GM20000 (cell line): ENCODE results near the gene MID1.

Experiments used
- DNase-seq: peaks from one replicate; pipeline ENCODE4 v3.0.0; 2012; ENCODE audit warnings: low spot score
- TF ChIP-seq, protein P1 (sequence below): IDR thresholded peaks from 2 replicates; pipeline ENCODE4 v1.5.1; 2012; ENCODE audit warnings: mild to moderate bottlenecking, control low read depth; ENCODE audit errors: extremely low read depth, missing control alignments

The MID1 gene

GRCh38 chrX:10567136-10567535 is 53.2 kb downstream of the MID1 start:
- DNase-seq: no peak
- TF ChIP-seq, protein P1, sequence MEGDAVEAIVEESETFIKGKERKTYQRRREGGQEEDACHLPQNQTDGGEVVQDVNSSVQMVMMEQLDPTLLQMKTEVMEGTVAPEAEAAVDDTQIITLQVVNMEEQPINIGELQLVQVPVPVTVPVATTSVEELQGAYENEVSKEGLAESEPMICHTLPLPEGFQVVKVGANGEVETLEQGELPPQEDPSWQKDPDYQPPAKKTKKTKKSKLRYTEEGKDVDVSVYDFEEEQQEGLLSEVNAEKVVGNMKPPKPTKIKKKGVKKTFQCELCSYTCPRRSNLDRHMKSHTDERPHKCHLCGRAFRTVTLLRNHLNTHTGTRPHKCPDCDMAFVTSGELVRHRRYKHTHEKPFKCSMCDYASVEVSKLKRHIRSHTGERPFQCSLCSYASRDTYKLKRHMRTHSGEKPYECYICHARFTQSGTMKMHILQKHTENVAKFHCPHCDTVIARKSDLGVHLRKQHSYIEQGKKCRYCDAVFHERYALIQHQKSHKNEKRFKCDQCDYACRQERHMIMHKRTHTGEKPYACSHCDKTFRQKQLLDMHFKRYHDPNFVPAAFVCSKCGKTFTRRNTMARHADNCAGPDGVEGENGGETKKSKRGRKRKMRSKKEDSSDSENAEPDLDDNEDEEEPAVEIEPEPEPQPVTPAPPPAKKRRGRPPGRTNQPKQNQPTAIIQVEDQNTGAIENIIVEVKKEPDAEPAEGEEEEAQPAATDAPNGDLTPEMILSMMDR: no peak

DNA sequence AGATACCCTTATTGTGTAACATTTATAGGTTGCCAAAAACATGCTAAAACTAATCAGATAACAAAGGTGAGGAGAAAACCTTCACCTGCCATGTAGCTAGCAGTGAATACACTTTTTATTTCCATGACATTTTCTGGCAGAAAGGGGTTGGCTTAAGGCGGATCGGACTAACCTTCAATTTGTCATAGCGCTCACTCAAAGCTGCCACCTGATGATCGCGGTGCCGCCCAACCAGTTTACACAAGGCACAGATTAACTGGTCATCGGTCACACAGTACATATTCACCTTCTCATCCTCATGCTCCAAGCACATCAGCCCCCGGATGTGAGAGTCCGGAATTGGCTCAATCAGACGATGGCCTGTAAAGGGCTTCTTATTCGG is 53.7 kb downstream of the MID1 start:
- no peak for DNase-seq
- TF ChIP-seq, protein P1: no peak

DNA sequence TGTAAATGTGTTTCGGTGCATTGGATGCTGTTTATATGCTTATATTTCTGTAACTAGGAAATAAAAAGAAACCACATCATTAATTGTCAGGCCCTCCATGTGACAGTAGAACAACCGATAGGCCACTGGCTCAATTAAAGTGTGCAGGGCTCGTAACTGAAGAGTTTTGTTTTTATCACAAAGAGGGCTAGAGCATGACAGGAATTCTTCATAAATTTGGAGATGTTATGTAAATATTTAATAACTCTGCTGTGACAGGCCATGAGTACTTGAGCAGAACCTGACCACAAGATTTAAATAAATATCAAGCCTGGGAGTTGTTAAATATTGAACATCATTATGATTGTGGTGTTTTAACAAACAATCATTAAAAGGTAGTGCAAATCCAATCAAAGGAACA is 55.9 kb downstream of the MID1 start:
- no peak for DNase-seq

GRCh38 chrX:10557166-10557565 is 63.2 kb downstream of the MID1 start:
- DNase-seq: no peak
- TF ChIP-seq, protein P1: no peak

More for the DNA sequence above, 55.9 kb downstream of the MID1 start:
- TF ChIP-seq, protein P1: no peak

DNA sequence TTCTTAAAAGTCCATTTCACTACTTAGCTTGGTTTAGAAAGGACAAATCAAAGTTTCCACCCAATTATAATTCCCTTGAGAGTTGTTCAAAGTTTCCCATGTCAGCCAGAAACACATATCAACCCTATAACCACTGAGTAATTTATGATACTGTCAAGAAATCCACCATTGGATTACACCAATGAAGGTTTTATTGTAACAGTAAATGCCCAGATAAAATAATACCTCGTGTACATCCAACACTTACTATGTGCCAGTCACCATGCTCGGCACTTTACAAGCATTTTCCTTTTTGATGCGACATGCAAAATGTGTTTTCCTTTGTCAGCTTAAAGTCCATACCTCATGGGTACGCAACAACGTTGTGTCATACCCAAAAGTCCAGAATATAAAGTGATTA is 64.0 kb downstream of the MID1 start:
- TF ChIP-seq, protein P1: no peak
- no peak for DNase-seq

GRCh38 chrX:10555846-10556245 is 64.5 kb downstream of the MID1 start:
- DNase-seq: no peak
- TF ChIP-seq, protein P1: no peak

DNA sequence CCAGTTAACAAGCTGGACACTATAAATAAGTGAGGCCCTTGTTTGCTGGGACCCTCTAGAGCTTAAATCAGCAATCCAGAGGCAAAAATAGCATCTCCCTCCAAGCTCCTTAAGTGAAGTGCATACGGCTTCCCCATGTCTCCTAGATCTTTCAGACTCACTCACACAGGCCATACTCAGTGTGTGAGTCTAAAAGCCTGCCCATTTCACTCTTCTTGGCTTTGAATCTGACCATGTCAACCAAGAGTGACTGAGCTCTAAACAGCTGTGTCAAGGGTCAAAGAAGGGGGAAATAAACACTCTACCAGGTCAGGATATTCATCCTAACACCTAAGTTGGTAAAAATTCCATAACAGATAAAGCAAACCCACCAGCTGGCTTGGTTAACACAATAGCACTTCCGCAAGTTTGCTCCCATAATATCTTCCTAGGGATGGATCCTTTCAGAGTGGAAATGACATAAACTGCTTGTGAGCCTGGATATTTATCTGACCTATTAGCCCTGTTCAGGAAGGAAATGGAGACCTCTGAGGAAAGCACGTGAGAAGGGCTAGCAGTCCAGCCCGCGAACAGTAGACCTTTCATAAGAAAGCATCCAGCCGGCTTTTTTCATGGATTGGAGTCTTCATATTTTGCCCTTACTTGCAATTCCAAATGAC is 65.6 kb downstream of the MID1 start:
- no peak for DNase-seq
- TF ChIP-seq, protein P1: no peak
